Right cardiac atrium (tissue), 5 donors: ENCODE results near the gene CKLF. TPM values are rescaled to one million over a fixed set of nuclear protein-coding genes. Genes with fewer than 3 reads are reported as not detected.

ENCODE experiments used
- ATAC-seq, 2 donors: fragments of 200-7000 bp; cut with Tn5 transposase; one replicate each; pipeline versions ENCODE4 v1.8.0 to v1.9.1; 2020; ENCODE audit warnings: moderate library complexity in 2 of 2, mild to moderate bottlenecking in 1 of 2
- DNase-seq, 3 donors: peaks; one replicate each; pipeline ENCODE4 v3.0.0-alpha.2; 2020
- H3K27ac ChIP-seq: one replicate; pipeline ENCODE4 v1.5.1; 2013; ENCODE audit warnings: mild to moderate bottlenecking, low read length, control low read depth, moderate library complexity
- H3K27me3 ChIP-seq: one replicate; pipeline ENCODE4 v1.6.1; 2013; ENCODE audit not compliant: control insufficient read depth, insufficient read depth
- H3K4me1 ChIP-seq: one replicate; pipeline ENCODE4 v1.6.1; 2013; ENCODE audit warnings: low read length; ENCODE audit not compliant: control insufficient read depth, insufficient read depth
- H3K4me3 ChIP-seq: one replicate; pipeline ENCODE4 v1.5.1; 2013; ENCODE audit warnings: low read length, control low read depth
- H3K9me3 ChIP-seq: one replicate; pipeline ENCODE4 v1.6.1; 2013; ENCODE audit warnings: low read length; ENCODE audit not compliant: control insufficient read depth
- WGBS: extraction: QIAGEN DNeasy Blood & Tissue Kit; methylation state at CpG from one replicate; pipeline ENCODE4 v1.1.7; 2013; 5-methylcytosine and 5-hydroxymethylcytosine counted together
- intact Hi-C, 4 donors: fragments of 100-400 bp; cut with DNase I; formaldehyde crosslinking; loops; one replicate each; pipeline versions ENCODE4 v1.11.0 to v1.14.0; 2022 to 2023
- polyA plus RNA-seq: library from polyadenylated mRNA; stranded (reverse); fragments of 200-250 nt; gene quantifications from one replicate; pipeline ENCODE4 v1.2.3, GENCODE V29; 2013
- total RNA-seq, 4 donors: library from RNA; stranded (reverse); fragmentation: NEBNext Ultra II Directional; extraction: Animal tissue kit (Norgen Biotek cat#: 25700); gene quantifications; one replicate each; pipeline ENCODE4 v1.2.1, GENCODE V29; 2021
- donor health status: healthy with polysubstance abuse.
- donor health status: DM: no; HTN: yes; CAD: no.
- donor health status: DM: no; HTN: no; CAD: no.
- donor health status: DM: no; HTN: yes; CAD: no; lungs with severe emphysema.
- donor health status: DM: yes; HTN: yes; CAD: no.

The CKLF gene
- total and polyA plus RNA-seq, 5 donors: 8.9 to 19.0 (median 13.5) TPM

- no peak for DNase-seq
- 91% methylated on average over 6 of the region's 6 CpGs for WGBS
- intact Hi-C loops: no loop called here
These were observed 22.9 kb upstream of the CKLF start for GRCh38 chr16:66529475-66529874.

GRCh38 chr16:66534376-66534799, 18.0 kb upstream of the CKLF start:
- H3K27ac ChIP-seq: peak overlapping the region; percentile 76
- 65% methylated on average over 1 of the region's 1 CpG for WGBS
- ATAC-seq: peak in 1 of 2 donors; percentile 78

More at GRCh38 chr16:66529475-66529874, 22.9 kb upstream of the CKLF start:
- H3K4me3 ChIP-seq: no peak overlapping the region
- H3K9me3 ChIP-seq: no peaks in the 10 kb centered on the region
- peaks cover 2% of the 10 kb centered on the region for H3K4me1 ChIP-seq
- H3K27me3 ChIP-seq: no peaks in the 10 kb centered on the region
- no peak overlapping the region for H3K27ac ChIP-seq
- ATAC-seq: no peak

DNA sequence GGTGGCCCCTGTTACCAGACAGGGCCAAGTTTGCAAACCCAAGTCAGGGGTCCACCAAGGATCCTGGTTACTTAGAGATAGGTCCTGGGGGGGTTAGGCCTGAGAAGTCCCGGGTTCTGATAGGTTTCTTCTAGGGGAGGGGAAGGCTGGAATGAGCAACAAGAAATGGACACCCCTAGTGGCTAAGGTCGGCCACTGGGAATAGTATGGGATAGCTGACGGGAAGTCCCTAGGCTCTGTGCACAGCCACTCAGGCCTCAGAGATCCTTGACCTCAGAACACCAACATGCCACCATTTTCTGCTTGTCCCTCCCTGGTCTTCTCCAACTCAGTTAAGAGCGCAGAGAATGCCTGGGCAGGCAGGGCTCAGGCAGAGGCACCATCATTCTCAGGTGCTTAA, 15.9 kb upstream of the CKLF start:
- intact Hi-C loops: no loop called here
- H3K9me3 ChIP-seq: no peaks in the 10 kb centered on the region
- no peak for ATAC-seq

More at GRCh38 chr16:66534376-66534799, 18.0 kb upstream of the CKLF start:
- Histone ChIP-seq H3K27me3 (no peaks in the 10 kb centered on the region), H3K4me1 (peaks cover 6% of the 10 kb centered on the region), H3K9me3 (no peaks in the 10 kb centered on the region), H3K4me3 (no peak overlapping the region)
- DNase-seq: peak in 1 of 3 donors; percentile 39
- intact Hi-C loops: no loop called here

GRCh38 chr16:66537236-66537635, 15.1 kb upstream of the CKLF start:
- DNase-seq: no peak
- Histone ChIP-seq H3K9me3 (no peaks in the 10 kb centered on the region), H3K4me3 (no peak overlapping the region), H3K27me3 (no peaks in the 10 kb centered on the region), H3K27ac (no peak overlapping the region), H3K4me1 (peaks cover 9% of the 10 kb centered on the region)
- WGBS: 94% methylated on average over 2 of the region's 2 CpGs
- ATAC-seq: no peak
- intact Hi-C loops: no loop called here

More for the DNA sequence above, 15.9 kb upstream of the CKLF start:
- Histone ChIP-seq H3K27me3 (no peaks in the 10 kb centered on the region), H3K4me3 (no peak overlapping the region), H3K27ac (no peak overlapping the region), H3K4me1 (peaks cover 9% of the 10 kb centered on the region)
- DNase-seq: no peak
- WGBS: 89% methylated on average over 4 of the region's 4 CpGs

DNA sequence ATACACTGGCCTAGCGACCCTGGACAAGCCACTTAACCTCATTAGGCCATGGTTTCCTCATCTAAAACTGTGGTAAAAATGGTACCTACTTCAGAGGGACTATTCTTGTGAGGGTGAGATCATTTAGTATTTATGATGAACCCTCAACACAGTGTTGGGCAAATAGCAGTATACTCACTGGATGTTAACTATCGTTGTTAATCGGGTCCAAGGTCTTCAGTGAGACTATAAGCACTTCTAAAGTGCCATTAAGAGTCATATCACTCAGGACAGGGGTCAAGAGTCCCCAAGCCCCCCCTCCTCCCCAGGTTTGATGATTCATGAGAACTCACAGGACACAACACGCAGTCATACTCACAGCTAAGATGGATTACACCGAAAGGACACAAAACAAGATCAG, 13.5 kb upstream of the CKLF start:
- Histone ChIP-seq H3K27ac (no peak overlapping the region), H3K4me1 (peaks cover 11% of the 10 kb centered on the region), H3K9me3 (no peaks in the 10 kb centered on the region), H3K4me3 (no peak overlapping the region), H3K27me3 (no peaks in the 10 kb centered on the region)
- intact Hi-C loops: no loop called here
- 83% methylated on average over 5 of the region's 5 CpGs for WGBS
- ATAC-seq (peak in 1 of 2 donors; percentile 6), DNase-seq (no peak)

- ATAC-seq: no peak
- Histone ChIP-seq H3K4me1 (peaks cover 11% of the 10 kb centered on the region), H3K27me3 (no peaks in the 10 kb centered on the region), H3K27ac (peak overlapping the region; percentile 39), H3K4me3 (no peak overlapping the region), H3K9me3 (no peaks in the 10 kb centered on the region)
- 62% methylated on average over 3 of the region's 3 CpGs for WGBS
- intact Hi-C loops: no loop called here
- DNase-seq: no peak
These were observed 12.5 kb upstream of the CKLF start for GRCh38 chr16:66539623-66540469.

DNA sequence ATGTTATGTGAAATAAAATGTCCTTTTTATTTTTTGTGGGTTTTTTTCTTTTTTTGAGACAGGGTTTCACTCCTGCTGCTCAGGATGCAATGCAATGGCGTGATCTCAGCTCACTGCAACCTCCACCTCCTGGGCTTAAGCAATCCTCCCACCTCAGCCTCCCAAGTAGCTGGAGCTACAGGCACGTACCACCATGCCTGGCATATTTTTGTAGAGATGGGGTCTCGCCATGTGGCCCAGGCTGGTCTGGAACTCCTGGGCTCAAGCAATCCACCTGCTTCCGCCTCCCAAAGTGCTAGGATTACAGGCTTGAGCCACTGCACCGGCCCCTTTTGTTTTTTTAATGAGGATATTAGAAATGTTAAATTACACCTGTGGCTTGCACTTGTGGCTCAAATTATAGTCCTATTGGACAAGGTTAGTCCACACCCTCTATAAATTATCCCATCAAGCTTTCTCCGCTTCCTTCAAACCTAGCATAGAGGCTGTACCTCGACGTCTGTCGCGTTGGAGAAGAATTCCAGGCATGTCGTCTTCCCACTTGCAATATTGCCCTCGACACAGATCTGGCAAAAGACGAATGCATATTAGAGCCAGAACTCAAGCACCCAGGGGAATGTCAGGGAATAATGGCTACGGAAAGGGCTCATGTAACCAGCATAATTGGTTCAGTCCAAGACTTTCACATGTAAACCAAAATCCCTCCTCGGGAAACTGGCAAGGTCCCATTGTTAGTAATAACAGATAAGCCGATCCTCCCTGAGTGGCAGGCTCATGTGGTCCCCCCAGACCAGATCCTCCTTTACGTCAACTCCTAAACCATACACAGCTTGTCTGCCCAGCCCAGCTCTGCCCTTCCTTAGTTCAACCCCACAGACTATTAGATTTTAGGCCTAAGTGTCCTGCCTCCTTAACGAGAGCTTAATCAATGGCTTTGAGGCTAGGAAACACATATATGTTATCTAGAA, 10.7 kb upstream of the CKLF start:
- Histone ChIP-seq H3K27me3 (no peaks in the 10 kb centered on the region), H3K27ac (no peak overlapping the region), H3K9me3 (no peaks in the 10 kb centered on the region), H3K4me1 (peaks cover 11% of the 10 kb centered on the region), H3K4me3 (no peak overlapping the region)
- intact Hi-C loops: no loop called here
- WGBS: 65% methylated on average over 18 of the region's 18 CpGs
- ATAC-seq (peak; percentile 52 to 68), DNase-seq (no peak)

GRCh38 chr16:66542396-66542795, 10.0 kb upstream of the CKLF start:
- intact Hi-C loops: no loop called here
- WGBS: 90% methylated on average over 3 of the region's 3 CpGs
- no peaks in the 10 kb centered on the region for H3K27me3 ChIP-seq
- H3K9me3 ChIP-seq: no peaks in the 10 kb centered on the region
- H3K27ac ChIP-seq: no peak overlapping the region
- no peak for ATAC-seq
- no peak for DNase-seq
- H3K4me3 ChIP-seq: no peak overlapping the region
- H3K4me1 ChIP-seq: peaks cover 11% of the 10 kb centered on the region

- H3K9me3 ChIP-seq: no peaks in the 10 kb centered on the region
- WGBS: 83% methylated on average over 6 of the region's 6 CpGs
- intact Hi-C loops: no loop called here
- DNase-seq: no peak
- peaks cover 15% of the 10 kb centered on the region for H3K4me1 ChIP-seq
- no peak overlapping the region for H3K4me3 ChIP-seq
- ATAC-seq: no peak
- H3K27ac ChIP-seq: no peak overlapping the region
- H3K27me3 ChIP-seq: no peaks in the 10 kb centered on the region
These were observed 8.8 kb upstream of the CKLF start for GRCh38 chr16:66543541-66543940.

- Histone ChIP-seq H3K4me1 (peaks cover 12% of the 10 kb centered on the region), H3K27ac (no peak overlapping the region), H3K27me3 (no peaks in the 10 kb centered on the region), H3K9me3 (no peaks in the 10 kb centered on the region), H3K4me3 (no peak overlapping the region)
- intact Hi-C loops: no loop called here
- DNase-seq: no peak
- 51% methylated on average over 7 of the region's 7 CpGs for WGBS
- ATAC-seq: no peak
These were observed 8.2 kb upstream of the CKLF start for GRCh38 chr16:66544016-66544757.
